GM21390 (cell line): Measurements from ENCODE around the gene GLO1.
A peak's percentile ranks its signal among the peaks of the same experiment; 100 is the strongest.

Experiments
- ATAC-seq: cut with Tn5 transposase; IDR thresholded peaks from one replicate; pipeline ENCODE4 v1.9.1; 2021; ENCODE audit not compliant: unreplicated experiment

Gene GLO1

DNA sequence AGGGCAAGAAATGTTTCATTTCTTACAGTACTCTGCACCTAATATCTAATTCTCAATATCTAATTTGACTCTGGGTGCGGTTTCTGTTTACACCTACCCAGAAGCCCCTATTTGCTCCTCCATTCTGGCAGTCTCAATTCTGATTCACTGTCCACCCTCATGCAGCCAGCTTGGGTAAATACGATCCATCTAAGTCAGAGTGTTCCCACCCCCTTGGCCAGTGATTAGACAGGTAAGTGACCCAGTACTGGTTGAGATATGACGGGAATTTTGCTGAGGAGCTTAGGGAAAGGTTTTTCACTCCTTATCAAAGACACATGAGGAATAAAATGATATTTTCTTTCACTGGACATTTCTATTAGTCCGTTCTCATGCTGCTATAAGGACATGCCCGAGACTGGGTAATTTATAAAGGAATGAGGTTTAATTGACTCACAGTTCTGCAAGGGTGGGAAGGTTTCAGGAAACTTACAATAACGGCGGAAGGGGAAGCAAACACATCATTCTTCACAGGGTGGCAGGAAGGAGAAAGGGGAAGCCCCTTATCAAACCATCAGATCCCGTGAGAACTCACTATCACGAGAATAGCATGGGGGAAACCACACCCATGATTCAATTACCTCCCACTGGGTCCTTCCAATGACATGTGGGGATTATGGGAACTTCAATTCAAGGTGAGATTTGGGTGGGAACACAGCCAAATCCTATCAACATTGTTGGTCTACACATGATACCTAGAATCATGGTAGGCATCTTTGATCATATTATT is 29.4 kb downstream of the GLO1 start:
- no peak for ATAC-seq

DNA sequence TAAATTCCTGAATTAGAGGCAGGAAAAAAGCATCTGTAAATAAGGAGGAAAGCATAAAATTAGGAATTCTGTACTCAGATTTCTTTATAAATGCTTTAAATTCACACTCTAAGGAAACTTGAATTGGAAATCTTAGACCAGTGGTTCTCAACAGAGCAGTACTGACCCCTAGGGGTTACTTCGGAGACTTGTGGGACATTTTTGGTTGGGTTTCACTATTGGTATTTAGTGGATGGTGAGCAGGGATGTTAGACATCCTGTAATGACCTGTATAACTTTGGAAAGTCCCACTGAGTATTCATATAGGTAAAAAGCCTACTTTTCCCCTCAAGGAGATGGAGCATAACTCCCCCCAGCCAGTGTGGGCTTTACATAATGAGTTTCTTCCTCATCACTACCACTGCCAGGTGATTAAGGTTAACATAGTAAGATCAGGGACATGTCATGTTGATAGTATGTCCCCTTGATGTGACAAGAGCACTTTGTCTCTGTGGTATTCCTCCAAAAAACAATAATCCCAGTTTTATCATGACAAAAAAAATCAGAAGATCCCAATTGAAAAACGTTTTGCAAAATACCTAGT is 31.0 kb downstream of the GLO1 start:
- peak; percentile 72 for ATAC-seq

DNA sequence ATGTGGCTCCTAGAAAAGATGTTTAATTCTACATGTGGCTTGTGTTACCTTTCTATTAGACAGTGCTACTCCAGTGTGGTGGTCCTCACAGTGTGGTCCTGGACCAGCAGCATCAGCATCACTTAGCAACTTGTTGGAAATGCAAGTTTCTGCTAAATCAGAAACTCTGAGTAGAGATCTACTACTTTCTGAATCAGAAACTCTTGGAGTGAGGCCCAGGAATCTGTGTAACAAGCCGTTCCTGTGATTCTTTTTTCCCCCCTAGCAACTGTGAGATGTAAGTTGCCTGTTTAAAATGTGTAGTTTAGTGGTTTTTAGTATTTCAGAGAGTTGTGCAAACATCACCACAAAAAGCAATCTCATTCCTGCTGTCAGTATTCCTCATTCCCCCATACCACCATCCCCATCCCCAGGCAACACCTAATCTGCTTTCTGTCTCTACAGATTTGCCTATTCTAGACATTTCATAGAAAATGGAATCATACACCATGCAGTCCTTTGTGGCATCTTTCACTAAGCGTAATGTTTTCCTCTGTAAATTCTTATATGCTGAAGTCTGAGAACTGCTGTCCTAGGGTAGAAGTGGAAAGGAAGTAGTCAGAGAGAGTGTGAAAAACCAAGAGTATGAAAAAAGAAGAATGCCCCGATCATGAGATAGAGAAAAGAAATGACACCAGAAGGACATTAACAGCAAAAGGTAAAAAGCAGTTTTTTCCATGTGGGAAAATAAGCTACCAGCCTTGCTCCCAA is 44.4 kb downstream of the GLO1 start:
- no peak for ATAC-seq

DNA sequence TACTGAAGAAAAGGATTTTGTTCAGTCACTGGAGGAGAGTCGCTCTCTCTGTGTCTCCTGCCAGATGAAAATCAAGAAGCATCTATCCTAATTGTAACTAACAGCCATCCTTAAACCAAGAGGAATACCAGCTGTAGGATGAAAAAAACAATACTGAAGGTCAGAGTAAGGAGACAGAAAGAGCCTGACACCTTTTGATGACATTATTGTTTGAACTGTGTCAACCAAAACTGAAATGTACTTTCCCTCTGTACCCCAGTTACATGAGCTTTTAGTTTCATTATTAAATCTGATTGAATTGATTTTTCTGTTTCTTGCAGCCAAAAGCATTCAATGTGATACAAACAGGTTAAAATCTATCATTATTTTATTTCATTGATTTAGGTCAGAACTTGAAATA is 46.0 kb downstream of the GLO1 start:
- ATAC-seq, result no peak

DNA sequence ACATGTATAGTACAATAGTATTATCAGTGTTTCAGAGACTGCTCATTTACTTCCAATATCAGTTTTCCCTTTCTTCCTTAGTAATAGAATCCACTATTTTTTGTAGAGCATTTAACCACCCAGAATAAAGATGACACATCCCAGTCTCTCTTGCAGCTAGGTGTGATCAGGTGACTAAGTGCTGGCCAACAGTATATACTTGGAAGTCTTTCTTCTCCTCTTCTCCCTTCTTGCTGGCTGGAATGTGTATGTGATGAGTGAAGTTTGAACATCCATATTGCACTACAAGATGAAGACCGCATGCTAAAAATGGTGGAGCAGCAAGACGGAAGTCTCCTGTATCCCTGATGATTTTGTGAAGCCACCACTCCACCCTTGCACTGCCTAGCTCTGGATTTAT is 48.7 kb downstream of the GLO1 start:
- ATAC-seq, result no peak

DNA sequence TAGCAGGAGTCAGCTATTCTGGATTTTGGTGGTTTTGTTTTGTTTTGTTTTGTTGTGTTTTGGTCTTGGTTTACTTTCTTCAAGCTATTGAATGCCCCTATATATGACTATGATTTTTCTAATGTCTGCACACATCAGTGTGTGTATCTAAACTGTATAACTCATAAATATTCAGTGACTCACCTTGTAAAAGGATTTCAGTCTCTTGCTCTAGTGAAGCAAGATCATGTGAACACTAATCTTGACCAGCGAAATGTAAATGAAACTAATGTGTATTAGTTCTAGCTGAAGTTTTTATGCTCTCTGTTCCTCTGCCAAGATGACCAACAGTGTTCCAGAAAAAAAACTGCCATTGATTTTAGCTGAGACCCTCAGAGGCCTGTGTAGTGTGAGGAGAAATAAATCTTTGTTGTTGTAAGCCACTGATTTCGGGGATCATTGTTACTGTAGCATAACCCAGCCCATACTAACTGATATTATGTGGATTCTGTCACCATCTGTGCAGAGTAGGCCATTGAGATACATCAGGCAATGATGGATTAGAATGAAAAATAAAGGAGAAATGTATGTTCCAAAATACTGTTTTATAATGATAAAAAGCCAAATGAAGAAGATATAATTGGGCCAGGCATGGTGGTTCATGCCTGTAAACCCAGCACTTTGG is 51.7 kb downstream of the GLO1 start:
- ATAC-seq, result no peak

DNA sequence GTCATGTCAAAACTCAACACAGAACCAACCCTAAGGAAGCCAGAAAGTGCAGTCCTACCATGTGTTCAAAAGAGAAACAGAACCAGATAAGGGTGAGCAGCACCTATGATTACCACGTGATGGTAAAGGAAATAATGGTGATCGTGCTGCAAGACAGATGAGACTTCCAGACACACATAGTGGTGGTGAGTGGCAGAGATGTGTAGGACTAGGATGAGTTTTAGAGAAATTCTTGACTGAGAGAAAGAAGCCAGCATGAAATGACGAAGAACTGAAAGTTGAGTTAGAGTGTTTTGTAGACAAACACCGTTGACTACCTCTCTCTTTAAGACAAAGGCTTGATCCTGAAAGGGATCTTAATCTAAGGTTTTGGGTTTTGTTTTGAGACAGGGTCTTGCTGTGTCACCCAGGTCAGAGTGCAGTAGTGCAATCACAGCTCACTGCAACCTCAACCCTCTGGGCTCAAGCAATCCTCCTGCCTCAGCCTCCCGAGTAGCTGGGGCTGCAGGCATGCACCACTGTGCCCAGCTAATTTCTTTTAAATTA is 52.7 kb downstream of the GLO1 start:
- no peak for ATAC-seq

DNA sequence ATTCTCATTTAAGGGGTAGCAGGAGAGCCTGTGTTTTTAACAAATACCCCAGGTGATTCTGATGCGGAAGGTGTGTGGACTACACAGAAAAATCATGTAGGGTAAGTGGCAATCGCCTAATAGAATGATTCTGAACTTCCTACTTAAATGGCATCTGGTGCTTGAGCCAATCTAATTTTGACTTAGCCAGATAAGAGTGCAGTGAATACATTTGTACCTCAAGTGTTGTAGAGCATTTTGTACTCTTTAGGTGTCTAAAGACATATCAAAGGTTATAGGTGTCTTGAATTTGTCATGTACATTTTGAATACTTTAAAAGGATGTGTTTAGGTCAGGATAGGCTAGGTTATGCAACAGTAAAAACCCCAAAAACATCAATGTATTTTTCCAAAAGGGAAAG is 53.2 kb downstream of the GLO1 start:
- no peak for ATAC-seq

DNA sequence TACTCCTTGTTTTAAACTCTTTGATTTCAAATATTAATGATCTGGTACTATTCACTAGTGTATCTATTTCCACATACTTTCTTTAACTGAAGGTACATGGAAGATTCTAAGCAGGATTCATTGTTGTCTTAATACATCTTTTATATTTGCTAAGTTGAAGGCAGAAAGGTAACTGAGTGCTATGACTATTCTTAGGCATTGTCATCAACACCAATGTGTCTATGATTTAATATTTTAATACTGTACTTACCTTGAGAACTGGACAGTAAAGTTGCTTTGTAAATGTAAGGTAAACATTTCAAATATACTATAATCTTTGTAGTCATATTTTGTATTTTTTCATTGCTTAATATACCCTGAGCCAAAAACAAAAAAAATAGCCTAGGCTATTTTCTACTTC is 54.3 kb downstream of the GLO1 start:
- ATAC-seq, result no peak

DNA sequence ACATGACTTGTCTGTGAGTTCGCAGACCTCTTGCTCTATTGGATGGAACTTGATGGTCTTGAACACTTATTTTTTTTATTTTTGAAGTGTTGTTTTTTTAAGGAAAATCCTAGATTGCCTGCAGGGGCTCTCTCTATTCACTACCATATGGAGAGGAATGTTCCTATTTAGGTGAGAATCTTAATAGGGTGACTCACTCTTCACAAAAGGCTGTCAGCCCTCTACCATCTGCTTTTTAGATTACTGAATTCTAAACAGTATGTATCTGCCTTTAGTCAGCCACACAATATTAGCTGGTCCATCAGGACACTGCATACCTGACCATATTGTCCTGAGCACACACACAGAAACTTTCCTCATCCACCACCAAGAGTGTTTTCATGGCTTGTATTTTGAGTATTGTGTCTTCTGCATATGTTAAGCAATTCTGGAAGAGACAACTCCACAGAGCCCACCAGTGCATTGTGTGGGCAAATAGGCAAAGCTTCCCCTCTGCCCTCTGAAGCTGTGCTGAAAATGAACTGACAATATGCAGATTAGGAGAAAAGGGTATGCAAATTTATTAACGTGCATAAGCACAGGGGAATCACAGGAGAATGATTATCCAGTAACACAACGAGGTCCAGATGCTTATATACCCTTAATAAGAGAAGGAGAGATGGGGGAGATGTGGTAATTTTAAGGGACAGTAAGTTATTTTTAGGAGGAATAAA is 56.6 kb downstream of the GLO1 start:
- no peak for ATAC-seq

DNA sequence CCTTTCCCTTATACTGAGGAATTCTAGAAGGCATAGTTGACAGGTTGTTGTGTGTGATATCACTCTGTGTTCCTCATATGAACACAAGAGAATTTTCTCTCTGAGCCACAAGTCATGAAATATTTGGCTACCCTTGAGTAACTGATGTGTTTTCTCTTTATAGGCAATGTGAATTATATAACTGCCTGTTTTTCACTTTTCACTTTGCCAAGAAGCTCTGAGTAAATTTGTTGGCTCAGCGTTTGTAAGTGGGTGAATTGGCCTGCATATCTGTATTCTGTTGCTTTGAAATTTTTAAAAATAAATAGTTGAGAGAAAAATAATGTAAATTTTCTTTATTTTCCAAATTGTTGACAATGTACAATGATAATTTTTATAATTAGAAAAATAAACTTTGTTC is 58.0 kb downstream of the GLO1 start:
- no peak for ATAC-seq

DNA sequence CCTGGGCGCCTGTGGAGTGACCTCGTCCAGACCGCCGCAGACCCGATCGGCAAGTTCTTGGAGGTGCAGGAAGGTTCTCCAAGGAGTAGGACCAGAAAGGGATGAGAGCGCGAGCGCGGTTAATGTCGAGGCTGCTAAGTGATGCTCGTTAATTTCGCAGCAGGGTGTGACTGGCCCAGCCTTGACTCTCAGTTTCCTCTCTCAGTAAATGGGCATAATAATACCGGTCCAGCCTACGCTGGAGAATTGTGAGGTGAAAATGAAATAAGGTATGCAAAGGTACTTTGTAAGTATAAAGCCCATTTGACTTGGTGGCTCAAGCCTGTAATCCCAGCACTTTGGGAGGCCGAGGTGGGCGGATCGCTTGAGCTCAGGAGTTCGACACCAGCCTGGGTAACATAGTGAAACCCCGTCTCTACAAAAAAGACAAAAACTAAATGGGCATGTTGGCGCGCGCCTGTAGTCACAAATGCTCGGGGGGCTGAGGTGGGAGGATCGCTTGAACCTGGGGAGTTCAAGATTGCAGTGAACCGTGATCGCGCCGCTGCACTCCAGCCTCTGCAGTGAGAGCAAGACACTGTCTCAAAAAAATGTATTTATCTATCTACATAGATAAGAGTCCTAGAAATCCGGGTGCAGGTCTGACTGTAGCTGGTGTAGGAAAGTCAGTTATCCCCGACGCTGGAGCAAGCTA is 62.6 kb downstream of the GLO1 start:
- ATAC-seq, result no peak

DNA sequence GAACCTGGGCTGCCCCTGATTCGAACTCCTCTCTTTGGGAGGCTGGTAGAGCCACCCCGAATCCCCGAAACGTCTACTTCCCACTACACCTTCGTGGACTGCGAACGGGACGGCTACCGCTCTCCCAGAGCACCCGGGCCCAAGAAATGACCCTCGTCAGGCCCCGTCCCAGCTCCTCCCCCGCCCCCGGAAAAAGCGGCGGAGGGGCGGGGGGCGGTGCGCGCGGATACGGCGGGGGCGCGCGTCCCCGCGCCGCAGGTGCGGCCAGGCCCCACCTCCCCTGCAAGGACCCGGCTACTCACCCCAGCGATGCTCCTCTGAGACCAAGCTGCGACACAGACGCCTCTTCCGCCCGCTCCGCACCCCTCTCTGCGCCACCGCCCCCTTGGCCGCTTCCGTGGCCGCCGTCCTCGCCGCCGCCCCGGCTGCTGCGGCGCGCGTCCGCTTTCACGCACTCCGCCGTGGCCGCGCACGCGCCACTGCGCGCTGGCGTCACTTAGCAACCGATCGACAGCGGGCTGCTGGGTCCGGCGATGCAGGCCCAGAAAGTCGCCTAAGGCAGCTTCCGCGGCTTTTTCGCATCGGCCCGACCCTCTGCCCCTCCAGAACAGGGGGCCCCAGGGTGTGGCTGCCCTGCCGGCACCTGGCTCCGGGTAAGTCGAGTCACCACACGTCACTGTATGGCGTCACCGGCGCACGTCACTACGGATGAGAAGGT is 63.3 kb downstream of the GLO1 start, which contains the start of gene BTBD9:
TSS of gene BTBD9 (minus strand) at position 432 of the 718 bp plus-strand sequence.
- ATAC-seq, result peak; percentile 80

DNA sequence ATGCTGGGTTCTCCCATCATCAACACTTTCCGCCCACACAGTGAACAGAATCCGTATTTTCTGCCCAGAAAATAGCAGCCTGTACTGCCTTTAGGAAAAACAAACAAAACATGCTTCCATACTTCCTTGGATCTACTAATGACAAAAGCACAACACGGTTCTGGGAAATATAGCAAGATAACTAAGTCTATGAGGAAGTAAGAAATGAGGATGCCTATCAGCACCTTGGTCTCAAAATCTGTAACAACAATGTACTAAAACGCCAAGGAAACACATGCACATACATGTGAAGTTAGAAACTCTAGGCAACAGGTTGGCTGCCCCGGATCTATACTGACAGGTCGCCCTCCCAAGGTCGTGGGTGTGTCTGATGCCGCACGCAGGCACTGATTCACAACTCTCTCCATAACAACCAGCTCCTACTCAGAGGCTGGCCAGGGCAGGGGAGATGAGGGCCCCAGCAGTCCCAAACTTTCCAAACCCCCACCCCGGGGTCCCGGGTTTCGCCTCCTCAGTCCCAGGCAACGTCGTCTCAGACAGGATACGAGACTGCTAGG is 63.9 kb downstream of the GLO1 start:
- peak; percentile 22 for ATAC-seq

DNA sequence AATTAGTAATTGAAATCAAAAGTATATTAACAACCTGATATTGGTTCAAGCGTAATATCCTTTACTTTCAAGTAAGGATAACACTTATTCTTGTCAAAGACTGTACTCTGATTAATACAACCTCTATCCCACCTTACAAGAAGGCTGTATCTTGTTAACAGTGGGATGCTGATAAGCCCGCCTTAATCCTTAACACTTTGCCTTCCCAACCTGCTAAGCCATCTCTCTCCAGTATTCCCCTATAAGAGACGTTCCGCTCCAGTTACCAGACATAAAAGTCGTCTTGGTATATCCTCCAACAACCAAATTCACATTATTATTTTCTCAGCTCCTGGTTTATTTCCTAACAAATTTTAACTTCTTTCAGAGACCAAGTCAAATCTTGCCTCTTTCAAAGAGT is 65.2 kb downstream of the GLO1 start:
- no peak for ATAC-seq

DNA sequence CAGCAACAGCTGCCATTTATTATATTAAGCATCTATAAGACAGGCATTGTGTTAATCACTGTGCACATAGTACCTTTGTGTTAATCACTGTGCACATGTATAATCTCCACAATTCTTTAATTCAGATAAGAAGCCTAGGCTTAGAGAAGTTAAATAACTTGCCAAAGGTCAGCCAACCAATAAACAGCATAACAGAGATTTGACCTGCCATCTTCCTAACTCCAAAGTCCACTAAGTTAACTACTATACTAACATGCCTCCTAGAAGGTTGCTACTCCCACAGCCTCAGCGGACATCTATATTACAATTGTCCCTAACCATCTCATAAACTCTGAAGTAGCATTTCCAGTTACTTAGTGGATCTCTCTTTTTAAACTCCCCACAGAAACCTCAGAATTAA is 66.9 kb downstream of the GLO1 start:
- ATAC-seq, result no peak

DNA sequence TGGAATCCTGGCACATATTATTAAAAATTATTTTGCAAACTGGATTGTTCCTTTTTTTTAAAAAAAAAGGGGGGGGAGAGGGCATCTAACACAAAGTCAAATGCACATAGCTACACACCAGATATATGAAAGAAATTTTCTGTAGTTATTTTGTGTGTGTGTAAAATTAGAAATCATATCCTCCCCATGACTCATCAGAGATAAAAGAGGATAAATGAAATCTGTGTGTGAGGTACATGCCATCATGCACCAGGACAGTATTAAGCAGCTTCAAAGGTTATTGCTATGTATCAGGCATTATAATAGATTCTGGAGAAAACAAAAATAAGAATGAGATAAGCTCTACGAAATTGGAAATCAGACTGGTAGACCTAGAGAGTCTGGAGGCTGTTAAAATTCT is 68.4 kb downstream of the GLO1 start:
- ATAC-seq, result no peak

DNA sequence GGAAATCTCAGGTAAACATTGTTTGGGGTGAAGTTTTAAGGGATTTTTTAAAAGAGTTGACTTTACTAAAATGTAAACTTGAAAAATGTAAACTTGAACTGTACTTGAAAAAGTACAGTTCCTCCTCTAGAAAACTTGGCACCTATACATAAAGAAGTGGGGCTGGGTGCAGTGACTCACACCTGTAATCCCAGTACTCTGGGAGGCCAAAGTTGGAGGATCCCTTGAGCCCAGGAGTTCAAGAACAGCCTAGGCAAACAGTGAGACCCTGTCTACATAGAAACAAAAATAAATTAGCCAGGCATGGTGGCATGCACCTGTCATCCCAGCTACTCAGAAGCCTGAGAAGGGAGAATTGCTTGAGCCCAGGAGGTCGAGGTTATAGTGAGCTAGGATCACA is 70.5 kb downstream of the GLO1 start:
- ATAC-seq, result no peak

DNA sequence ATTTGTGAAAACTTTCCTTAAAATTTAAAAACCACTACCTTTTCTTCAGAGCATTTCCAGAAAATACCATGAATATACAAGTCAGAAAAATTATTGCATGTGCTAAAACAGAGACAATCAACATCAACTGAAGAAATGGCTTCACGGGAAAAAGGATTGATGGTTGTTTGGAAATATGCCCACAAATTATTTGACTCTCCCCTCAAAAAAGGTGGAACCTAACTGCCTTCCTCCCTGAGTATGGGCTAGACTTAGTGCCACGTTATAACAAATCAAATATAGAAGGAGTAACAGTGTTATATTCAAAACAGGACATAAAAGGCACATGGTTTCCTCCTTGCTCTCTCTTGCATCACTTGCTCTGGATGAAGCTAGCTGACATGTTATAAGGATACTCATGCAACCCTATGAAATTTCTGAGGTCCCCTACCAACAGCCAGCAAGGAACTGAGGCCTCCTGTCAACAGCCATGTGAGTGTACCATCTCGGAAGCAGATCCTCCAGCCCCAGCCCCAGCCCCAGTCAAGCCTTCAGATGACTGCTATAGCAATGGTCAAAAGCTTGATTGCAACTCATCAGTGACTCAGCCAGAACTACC is 71.7 kb downstream of the GLO1 start:
- no peak for ATAC-seq
